ENCODE data around the gene SYTL5.

DNA sequence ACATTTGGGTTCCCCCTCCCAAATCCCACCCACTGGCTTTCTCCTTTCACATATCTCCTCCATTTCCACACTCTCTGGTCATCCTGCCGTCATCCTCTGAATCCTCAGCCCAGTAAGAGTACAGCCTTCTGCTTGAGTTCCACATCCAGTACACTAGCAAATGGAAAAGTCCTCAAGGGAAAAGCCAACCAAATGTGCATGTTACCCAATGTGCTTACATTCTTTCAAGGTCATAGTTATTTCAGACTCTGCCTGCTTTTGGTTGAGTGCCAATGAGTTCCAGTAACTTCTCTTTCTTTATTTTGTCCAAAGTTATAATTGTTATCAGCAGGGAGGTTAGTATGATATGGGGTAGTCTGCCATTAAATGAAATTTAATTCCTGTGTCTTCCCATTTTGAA is 136.3 kb downstream of the SYTL5 start:
- no peak for TF ChIP-seq CTCF (IDR thresholded peaks at IDR 0.05; ENCODE audit: borderline replicate concordance, extremely low read depth, low read length, poor library complexity, severe bottlenecking)
- no peak for TF ChIP-seq EZH2 (IDR thresholded peaks at IDR 0.05; ENCODE audit: borderline replicate concordance, low read depth, low read length, severe bottlenecking)
